ENCODE measurements around the gene ACSL3.
A peak's percentile ranks its signal among the peaks of the same experiment; 100 is the strongest.

ACSL3 gene

GRCh38 chr2:222952204-222952603, 91.4 kb downstream of the ACSL3 start:
- no peak overlapping the region for H3K4me3 ChIP-seq (ENCODE audit: low read length)
- DNase-seq (ENCODE audit: low read depth, low spot score) = no peak

GRCh38 chr2:222955008-222955407, 94.2 kb downstream of the ACSL3 start:
- no peak overlapping the region for H3K4me3 ChIP-seq (ENCODE audit: low read length)
- DNase-seq (ENCODE audit: low read depth, low spot score) = no peak

GRCh38 chr2:222959358-222959757, 98.5 kb downstream of the ACSL3 start:
- DNase-seq (ENCODE audit: low read depth, low spot score) = no peak
- no peak overlapping the region for H3K4me3 ChIP-seq (ENCODE audit: low read length)

GRCh38 chr2:222960126-222960525, 99.3 kb downstream of the ACSL3 start:
- DNase-seq (ENCODE audit: low read depth, low spot score) = no peak
- H3K4me3 ChIP-seq (ENCODE audit: low read length) = no peak overlapping the region

- no peak for DNase-seq (ENCODE audit: low read depth, low spot score)
- H3K4me3 ChIP-seq (ENCODE audit: low read length) = no peak overlapping the region
Observed at GRCh38 chr2:222963641-222964040, 102.8 kb downstream of the ACSL3 start.

- H3K4me3 ChIP-seq (ENCODE audit: low read length) = no peak overlapping the region
- DNase-seq (ENCODE audit: low read depth, low spot score) = no peak
Observed at GRCh38 chr2:222964376-222965031, 103.7 kb downstream of the ACSL3 start.

GRCh38 chr2:222965555-222965954, 104.7 kb downstream of the ACSL3 start:
- H3K4me3 ChIP-seq (ENCODE audit: low read length) = no peak overlapping the region
- no peak for DNase-seq (ENCODE audit: low read depth, low spot score)

- no peak overlapping the region for H3K4me3 ChIP-seq (ENCODE audit: low read length)
- no peak for DNase-seq (ENCODE audit: low read depth, low spot score)
Observed at GRCh38 chr2:222968550-222969155, 107.8 kb downstream of the ACSL3 start.

GRCh38 chr2:222969491-222969890, 108.7 kb downstream of the ACSL3 start:
- DNase-seq (ENCODE audit: low read depth, low spot score) = no peak

GRCh38 chr2:222972420-222972819, 111.6 kb downstream of the ACSL3 start:
- no peak overlapping the region for H3K4me3 ChIP-seq (ENCODE audit: low read length)
- no peak for DNase-seq (ENCODE audit: low read depth, low spot score)

More at GRCh38 chr2:222969491-222969890, 108.7 kb downstream of the ACSL3 start:
- H3K4me3 ChIP-seq (ENCODE audit: low read length) = no peak overlapping the region

- H3K4me3 ChIP-seq (ENCODE audit: low read length) = no peak overlapping the region
- DNase-seq (ENCODE audit: low read depth, low spot score) = no peak
Observed at GRCh38 chr2:222973237-222973636, 112.4 kb downstream of the ACSL3 start.

- H3K4me3 ChIP-seq (ENCODE audit: low read length) = no peak overlapping the region
- DNase-seq (ENCODE audit: low read depth, low spot score) = no peak
Observed at GRCh38 chr2:222973733-222974132, 112.9 kb downstream of the ACSL3 start.

GRCh38 chr2:222976521-222977061, 115.8 kb downstream of the ACSL3 start:
- no peak for DNase-seq (ENCODE audit: low read depth, low spot score)
- no peak overlapping the region for H3K4me3 ChIP-seq (ENCODE audit: low read length)

GRCh38 chr2:222977121-222977520, 116.3 kb downstream of the ACSL3 start:
- no peak overlapping the region for H3K4me3 ChIP-seq (ENCODE audit: low read length)
- no peak for DNase-seq (ENCODE audit: low read depth, low spot score)

- no peak for DNase-seq (ENCODE audit: low read depth, low spot score)
- H3K4me3 ChIP-seq (ENCODE audit: low read length) = no peak overlapping the region
Observed at GRCh38 chr2:222978850-222979249, 118.0 kb downstream of the ACSL3 start.

GRCh38 chr2:222979484-222979883, 118.6 kb downstream of the ACSL3 start:
- no peak for DNase-seq (ENCODE audit: low read depth, low spot score)
- no peak overlapping the region for H3K4me3 ChIP-seq (ENCODE audit: low read length)

GRCh38 chr2:222982010-222982908, 121.4 kb downstream of the ACSL3 start:
- peak overlapping the region; percentile 24 for H3K4me3 ChIP-seq (ENCODE audit: low read length)
- peak; percentile 72 for DNase-seq (ENCODE audit: low read depth, low spot score)

- H3K4me3 ChIP-seq (ENCODE audit: low read length) = peak overlapping the region; percentile 24
- DNase-seq (ENCODE audit: low read depth, low spot score) = peak; percentile 62
Observed at GRCh38 chr2:222982909-222983265, 122.1 kb downstream of the ACSL3 start.

- peak; percentile 11 for DNase-seq (ENCODE audit: low read depth, low spot score)
- no peak overlapping the region for H3K4me3 ChIP-seq (ENCODE audit: low read length)
Observed at GRCh38 chr2:222984908-222985307, 124.1 kb downstream of the ACSL3 start.

GRCh38 chr2:222989431-222989830, 128.6 kb downstream of the ACSL3 start:
- no peak overlapping the region for H3K4me3 ChIP-seq (ENCODE audit: low read length)
- DNase-seq (ENCODE audit: low read depth, low spot score) = peak; percentile 30

Measured in Jurkat, Clone E6-1 (cell line).